Measurements from ENCODE around the gene PLEKHG7.

GRCh38 chr12:92779902-92780301, 77.1 kb downstream of the PLEKHG7 start:
- TF ChIP-seq POLR2AphosphoS5 (IDR thresholded peaks at IDR 0.05) (no peak), CTCF (IDR thresholded peaks at IDR 0.05) (no peak), EP300 (IDR thresholded peaks at IDR 0.05; ENCODE audit: low read depth) (no peak)

All from transverse colon (tissue), 4 donors.